ENCODE measurements around the gene HTATIP2. TPM values are rescaled to one million over a fixed set of nuclear protein-coding genes. Genes with fewer than 3 reads are reported as not detected.

HTATIP2 gene
- total and polyA plus RNA-seq, 4 donors = 20.7 to 64.2 (median 39.0) TPM

GRCh38 chr11:20351136-20351535 is 12.4 kb upstream of the HTATIP2 start:
- 87 to 88% methylated on average over 7 of the region's 7 CpGs for WGBS, 2 donors
- Histone ChIP-seq H3K9me3 (ENCODE audit: control insufficient read depth, low read length) (no peaks in the 10 kb centered on the region), H3K36me3 (ENCODE audit: control insufficient read depth in 1 of 2, insufficient read depth in 2 of 2, low read length in 1 of 2) (no peaks in the 10 kb centered on the region), H3K27ac (ENCODE audit: low read depth in 1 of 2, low read length in 2 of 2) (no peak overlapping the region), H3K4me1 (ENCODE audit: control insufficient read depth in 1 of 2, insufficient read depth in 2 of 2, low read length in 2 of 2) (peaks cover 0 to 1% of the 10 kb centered on the region in 2 donors), H3K27me3 (ENCODE audit: control insufficient read depth in 1 of 2, insufficient read depth in 2 of 2, low read length in 1 of 2) (no peaks in the 10 kb centered on the region), H3K4me3 (ENCODE audit: low read length in 2 of 2) (no peak overlapping the region)
- ATAC-seq (ENCODE audit: low FRiP score) (no peak), DNase-seq (no peak)
- intact Hi-C loops (cut with DNase I) = loop anchor here in 1 of 2 donors (5.0 to 10.0 kb wide), 3 partner anchors 219 to 796 kb away; no protein-coding TSS in a partner anchor

DNA sequence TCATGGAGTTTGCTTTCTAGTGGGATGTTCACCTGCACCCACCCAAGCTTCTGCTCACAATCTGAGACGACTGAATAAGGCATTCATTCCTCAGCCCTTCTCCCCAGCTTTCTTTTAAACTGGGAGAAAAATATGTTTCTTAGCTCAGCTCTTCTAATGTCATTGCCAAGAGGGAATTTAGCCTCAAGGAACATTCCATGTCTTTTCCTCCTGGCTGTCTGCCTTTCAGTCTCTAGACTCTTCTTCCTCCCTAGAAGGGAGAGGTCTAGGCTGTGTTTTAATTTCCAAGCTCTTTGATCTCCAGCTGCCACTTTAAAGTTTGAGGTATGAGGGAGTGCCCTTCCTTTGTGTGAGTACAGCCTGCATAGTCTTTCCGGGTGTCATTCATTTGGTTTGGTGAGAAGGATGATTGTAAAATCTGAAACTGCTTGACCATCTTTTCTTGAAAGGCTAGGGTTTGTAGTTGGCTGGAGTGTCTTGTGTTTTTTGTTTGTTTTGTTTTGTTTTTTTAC is 11.7 kb upstream of the HTATIP2 start:
- H3K27ac ChIP-seq (ENCODE audit: low read depth in 1 of 2, low read length in 2 of 2) = no peak overlapping the region
- no peaks in the 10 kb centered on the region for H3K36me3 ChIP-seq (ENCODE audit: control insufficient read depth in 1 of 2, insufficient read depth in 2 of 2, low read length in 1 of 2)
- no peaks in the 10 kb centered on the region for H3K27me3 ChIP-seq (ENCODE audit: control insufficient read depth in 1 of 2, insufficient read depth in 2 of 2, low read length in 1 of 2)
- WGBS, 2 donors = 68 to 72% methylated on average over 2 of the region's 2 CpGs
- ATAC-seq (ENCODE audit: low FRiP score) = no peak
- intact Hi-C loops (cut with DNase I) = loop anchor here in 1 of 2 donors (5.0 to 10.0 kb wide), 3 partner anchors 220 to 797 kb away; no protein-coding TSS in a partner anchor
- H3K4me1 ChIP-seq (ENCODE audit: control insufficient read depth in 1 of 2, insufficient read depth in 2 of 2, low read length in 2 of 2) = peaks cover 0 to 1% of the 10 kb centered on the region in 2 donors
- H3K9me3 ChIP-seq (ENCODE audit: control insufficient read depth, low read length) = no peaks in the 10 kb centered on the region
- no peak for DNase-seq
- H3K4me3 ChIP-seq (ENCODE audit: low read length in 2 of 2) = no peak overlapping the region

DNA sequence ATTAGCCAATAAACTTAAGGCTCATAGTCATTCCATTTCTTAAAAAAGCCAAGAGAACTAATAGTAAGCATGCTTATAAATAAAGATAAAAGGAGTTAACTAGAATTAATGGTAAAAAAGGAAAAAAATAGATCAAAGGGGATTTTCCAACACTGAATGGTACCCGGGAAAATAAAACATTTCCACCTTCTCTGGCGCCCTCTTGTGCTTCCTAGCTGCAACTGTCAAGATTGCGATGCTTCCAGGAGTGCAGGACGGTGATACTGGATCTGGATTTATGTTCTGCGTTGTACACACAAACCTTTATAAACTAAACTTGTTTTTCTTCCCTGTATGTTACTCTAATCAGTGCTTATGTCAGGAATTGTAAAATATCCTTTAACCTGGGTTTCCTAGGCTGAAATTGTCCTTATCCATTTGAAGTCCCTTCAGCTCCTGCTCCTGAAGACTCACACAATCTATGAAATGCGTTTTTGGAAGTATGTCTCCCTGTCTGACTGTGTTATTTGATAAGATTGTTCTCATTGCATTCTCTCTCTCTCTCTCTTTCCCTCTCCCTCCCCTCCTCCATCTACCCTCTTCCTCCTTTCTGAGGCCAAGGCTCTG is 9.6 kb upstream of the HTATIP2 start:
- Histone ChIP-seq H3K27ac (ENCODE audit: low read depth in 1 of 2, low read length in 2 of 2) (no peak overlapping the region), H3K36me3 (ENCODE audit: control insufficient read depth in 1 of 2, insufficient read depth in 2 of 2, low read length in 1 of 2) (no peaks in the 10 kb centered on the region), H3K4me1 (ENCODE audit: control insufficient read depth in 1 of 2, insufficient read depth in 2 of 2, low read length in 2 of 2) (peaks cover 0 to 1% of the 10 kb centered on the region in 2 donors), H3K4me3 (ENCODE audit: low read length in 2 of 2) (no peak overlapping the region), H3K9me3 (ENCODE audit: control insufficient read depth, low read length) (no peaks in the 10 kb centered on the region), H3K27me3 (ENCODE audit: control insufficient read depth in 1 of 2, insufficient read depth in 2 of 2, low read length in 1 of 2) (no peaks in the 10 kb centered on the region)
- intact Hi-C loops (cut with DNase I) = loop anchor here in 1 of 2 donors (5.0 to 10.0 kb wide), 3 partner anchors 222 to 799 kb away; no protein-coding TSS in a partner anchor
- DNase-seq (no peak), ATAC-seq (ENCODE audit: low FRiP score) (no peak)
- 5 to 7% methylated on average over 6 of the region's 6 CpGs for WGBS, 2 donors

- Histone ChIP-seq H3K4me1 (ENCODE audit: control insufficient read depth in 1 of 2, insufficient read depth in 2 of 2, low read length in 2 of 2) (peaks cover 0 to 1% of the 10 kb centered on the region in 2 donors), H3K27me3 (ENCODE audit: control insufficient read depth in 1 of 2, insufficient read depth in 2 of 2, low read length in 1 of 2) (no peaks in the 10 kb centered on the region), H3K4me3 (ENCODE audit: low read length in 2 of 2) (no peak overlapping the region), H3K36me3 (ENCODE audit: control insufficient read depth in 1 of 2, insufficient read depth in 2 of 2, low read length in 1 of 2) (no peaks in the 10 kb centered on the region), H3K27ac (ENCODE audit: low read depth in 1 of 2, low read length in 2 of 2) (no peak overlapping the region), H3K9me3 (ENCODE audit: control insufficient read depth, low read length) (no peaks in the 10 kb centered on the region)
- DNase-seq (no peak), ATAC-seq (ENCODE audit: low FRiP score) (no peak)
- intact Hi-C loops (cut with DNase I) = loop anchor here (5.0 to 10.0 kb wide), 3 partner anchors 223 to 801 kb away; no protein-coding TSS in a partner anchor
- WGBS, 2 donors = 56 to 62% methylated on average over 11 to 12 of the region's 12 CpGs
Measured at GRCh38 chr11:20355221-20356219, 8.0 kb upstream of the HTATIP2 start.

DNA sequence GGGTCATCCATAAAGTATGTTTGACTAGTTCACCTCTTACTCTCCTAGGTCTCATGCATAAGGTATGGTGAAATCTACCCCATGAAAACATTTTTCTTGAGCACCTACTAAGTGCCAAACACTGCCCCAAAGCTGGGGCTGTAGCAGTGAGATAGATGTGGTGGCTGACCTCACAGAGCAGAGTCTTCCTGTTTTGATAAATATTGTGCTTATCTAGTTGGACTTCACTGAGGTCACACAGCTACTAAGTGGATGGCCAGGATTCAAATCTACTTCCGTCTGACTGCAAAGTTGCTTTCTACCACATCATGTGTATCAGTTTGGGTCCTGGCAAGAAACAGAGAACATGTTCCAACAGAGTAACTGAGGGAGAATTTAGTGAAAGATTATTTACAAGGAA is 6.4 kb upstream of the HTATIP2 start:
- Histone ChIP-seq H3K9me3 (ENCODE audit: control insufficient read depth, low read length) (no peaks in the 10 kb centered on the region), H3K27ac (ENCODE audit: low read depth in 1 of 2, low read length in 2 of 2) (no peak overlapping the region), H3K4me3 (ENCODE audit: low read length in 2 of 2) (no peak overlapping the region), H3K27me3 (ENCODE audit: control insufficient read depth in 1 of 2, insufficient read depth in 2 of 2, low read length in 1 of 2) (no peaks in the 10 kb centered on the region), H3K36me3 (ENCODE audit: control insufficient read depth in 1 of 2, insufficient read depth in 2 of 2, low read length in 1 of 2) (no peaks in the 10 kb centered on the region), H3K4me1 (ENCODE audit: control insufficient read depth in 1 of 2, insufficient read depth in 2 of 2, low read length in 2 of 2) (no peaks in the 10 kb centered on the region)
- ATAC-seq (ENCODE audit: low FRiP score) (no peak), DNase-seq (no peak)
- WGBS, 2 donors = 40 to 50% methylated on average over 1 of the region's 1 CpG
- intact Hi-C loops (cut with DNase I) = loop anchor here (5.0 to 10.0 kb wide), 3 partner anchors 225 to 802 kb away; no protein-coding TSS in a partner anchor

- no peaks in the 10 kb centered on the region for H3K4me1 ChIP-seq (ENCODE audit: control insufficient read depth in 1 of 2, insufficient read depth in 2 of 2, low read length in 2 of 2)
- H3K36me3 ChIP-seq (ENCODE audit: control insufficient read depth in 1 of 2, insufficient read depth in 2 of 2, low read length in 1 of 2) = no peaks in the 10 kb centered on the region
- 66 to 67% methylated on average over 7 of the region's 7 CpGs for WGBS, 2 donors
- intact Hi-C loops (cut with DNase I) = no loop called here
- no peaks in the 10 kb centered on the region for H3K9me3 ChIP-seq (ENCODE audit: control insufficient read depth, low read length)
- no peaks in the 10 kb centered on the region for H3K27me3 ChIP-seq (ENCODE audit: control insufficient read depth in 1 of 2, insufficient read depth in 2 of 2, low read length in 1 of 2)
- no peak overlapping the region for H3K4me3 ChIP-seq (ENCODE audit: low read length in 2 of 2)
- H3K27ac ChIP-seq (ENCODE audit: low read depth in 1 of 2, low read length in 2 of 2) = no peak overlapping the region
- peak in 1 of 2 donors; percentile 51 for DNase-seq
- no peak for ATAC-seq (ENCODE audit: low FRiP score)
Measured at GRCh38 chr11:20360650-20361049, 2.9 kb upstream of the HTATIP2 start.

GRCh38 chr11:20362481-20362880 is 1.0 kb upstream of the HTATIP2 start:
- Histone ChIP-seq H3K9me3 (ENCODE audit: control insufficient read depth, low read length) (no peaks in the 10 kb centered on the region), H3K27me3 (ENCODE audit: control insufficient read depth in 1 of 2, insufficient read depth in 2 of 2, low read length in 1 of 2) (no peaks in the 10 kb centered on the region), H3K36me3 (ENCODE audit: control insufficient read depth in 1 of 2, insufficient read depth in 2 of 2, low read length in 1 of 2) (no peaks in the 10 kb centered on the region), H3K4me3 (ENCODE audit: low read length in 2 of 2) (no peak overlapping the region), H3K4me1 (ENCODE audit: control insufficient read depth in 1 of 2, insufficient read depth in 2 of 2, low read length in 2 of 2) (peaks cover 0 to 1% of the 10 kb centered on the region in 2 donors), H3K27ac (ENCODE audit: low read depth in 1 of 2, low read length in 2 of 2) (no peak overlapping the region)
- intact Hi-C loops (cut with DNase I) = no loop called here
- DNase-seq = no peak
- ATAC-seq (ENCODE audit: low FRiP score) = no peak
- WGBS, 2 donors = 0% methylated on average over 1 of the region's 1 CpG

DNA sequence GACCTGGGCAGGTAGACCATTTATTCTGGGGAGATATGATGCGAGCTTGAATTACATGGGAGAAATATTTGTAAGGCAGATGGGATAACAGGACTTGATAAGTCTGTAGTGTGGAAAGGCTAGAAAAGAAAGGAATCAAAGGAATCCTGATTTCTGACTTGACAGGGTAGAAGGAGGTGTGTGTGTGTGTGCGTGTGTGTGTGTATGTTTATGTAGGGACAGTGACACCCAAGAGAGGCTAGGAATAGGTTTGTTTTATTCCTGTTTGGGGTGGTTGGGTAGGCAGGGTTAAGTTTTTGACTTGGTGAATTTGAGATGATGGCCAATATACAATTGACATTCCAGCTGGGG is 390 bp upstream of the HTATIP2 start:
- DNase-seq (no peak), ATAC-seq (ENCODE audit: low FRiP score) (peak; percentile 5)
- Histone ChIP-seq H3K27me3 (ENCODE audit: control insufficient read depth in 1 of 2, insufficient read depth in 2 of 2, low read length in 1 of 2) (no peaks in the 10 kb centered on the region), H3K9me3 (ENCODE audit: control insufficient read depth, low read length) (no peaks in the 10 kb centered on the region), H3K4me3 (ENCODE audit: low read length in 2 of 2) (peak overlapping the region in 1 of 2 donors; percentile 87), H3K27ac (ENCODE audit: low read depth in 1 of 2, low read length in 2 of 2) (no peak overlapping the region), H3K36me3 (ENCODE audit: control insufficient read depth in 1 of 2, insufficient read depth in 2 of 2, low read length in 1 of 2) (no peaks in the 10 kb centered on the region), H3K4me1 (ENCODE audit: control insufficient read depth in 1 of 2, insufficient read depth in 2 of 2, low read length in 2 of 2) (peaks cover 1% of the 10 kb centered on the region in 2 donors)
- WGBS, 2 donors = 81 to 84% methylated on average over 2 of the region's 2 CpGs
- intact Hi-C loops (cut with DNase I) = no loop called here

All from aorta (tissue), 5 donors.